GM12873 (cell line): ENCODE results near the gene DHX36.

Experiments
- TF ChIP-seq, protein P1 (sequence below): IDR thresholded peaks from 2 replicates; pipeline ENCODE4 v1.5.1; 2012; ENCODE audit warnings: low read depth, mild to moderate bottlenecking, moderate library complexity, low read length, control low read depth; ENCODE audit not compliant: insufficient read depth; ENCODE audit errors: missing control alignments

The DHX36 gene

DNA sequence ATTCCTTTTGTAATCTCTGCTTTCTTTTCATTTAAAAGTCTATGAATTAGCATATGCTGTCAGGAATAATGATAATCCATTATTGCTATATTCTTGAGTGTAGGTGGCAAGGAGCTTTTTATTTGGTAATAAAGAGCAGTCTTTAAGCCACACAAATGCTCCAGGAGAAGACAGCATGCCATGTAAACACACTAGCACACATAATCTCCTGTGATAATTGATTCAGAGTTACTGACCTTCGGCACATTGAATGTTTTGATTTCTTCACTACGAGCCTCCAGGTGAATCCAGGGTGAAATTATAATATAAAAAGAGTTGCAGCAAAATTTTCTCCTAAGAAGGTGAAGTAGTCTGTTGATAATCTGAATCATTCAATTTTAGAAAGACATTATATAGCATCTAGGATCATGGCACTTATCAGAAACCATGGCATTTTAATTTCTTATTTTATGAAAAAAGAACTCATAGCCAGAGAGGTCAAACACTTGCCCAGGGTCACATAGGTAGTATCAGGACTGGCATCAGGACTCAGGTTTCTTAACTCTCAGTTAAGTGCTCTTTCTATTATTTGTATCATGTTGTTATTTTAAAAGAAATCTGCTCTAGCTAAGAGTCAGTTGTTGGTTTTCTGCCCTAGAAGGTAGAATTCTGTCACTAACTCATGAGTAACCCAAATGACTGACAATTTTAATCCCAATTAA lies 21.3 kb upstream of the DHX36 start:
- TF ChIP-seq, protein P1, sequence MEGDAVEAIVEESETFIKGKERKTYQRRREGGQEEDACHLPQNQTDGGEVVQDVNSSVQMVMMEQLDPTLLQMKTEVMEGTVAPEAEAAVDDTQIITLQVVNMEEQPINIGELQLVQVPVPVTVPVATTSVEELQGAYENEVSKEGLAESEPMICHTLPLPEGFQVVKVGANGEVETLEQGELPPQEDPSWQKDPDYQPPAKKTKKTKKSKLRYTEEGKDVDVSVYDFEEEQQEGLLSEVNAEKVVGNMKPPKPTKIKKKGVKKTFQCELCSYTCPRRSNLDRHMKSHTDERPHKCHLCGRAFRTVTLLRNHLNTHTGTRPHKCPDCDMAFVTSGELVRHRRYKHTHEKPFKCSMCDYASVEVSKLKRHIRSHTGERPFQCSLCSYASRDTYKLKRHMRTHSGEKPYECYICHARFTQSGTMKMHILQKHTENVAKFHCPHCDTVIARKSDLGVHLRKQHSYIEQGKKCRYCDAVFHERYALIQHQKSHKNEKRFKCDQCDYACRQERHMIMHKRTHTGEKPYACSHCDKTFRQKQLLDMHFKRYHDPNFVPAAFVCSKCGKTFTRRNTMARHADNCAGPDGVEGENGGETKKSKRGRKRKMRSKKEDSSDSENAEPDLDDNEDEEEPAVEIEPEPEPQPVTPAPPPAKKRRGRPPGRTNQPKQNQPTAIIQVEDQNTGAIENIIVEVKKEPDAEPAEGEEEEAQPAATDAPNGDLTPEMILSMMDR: no peak

DNA sequence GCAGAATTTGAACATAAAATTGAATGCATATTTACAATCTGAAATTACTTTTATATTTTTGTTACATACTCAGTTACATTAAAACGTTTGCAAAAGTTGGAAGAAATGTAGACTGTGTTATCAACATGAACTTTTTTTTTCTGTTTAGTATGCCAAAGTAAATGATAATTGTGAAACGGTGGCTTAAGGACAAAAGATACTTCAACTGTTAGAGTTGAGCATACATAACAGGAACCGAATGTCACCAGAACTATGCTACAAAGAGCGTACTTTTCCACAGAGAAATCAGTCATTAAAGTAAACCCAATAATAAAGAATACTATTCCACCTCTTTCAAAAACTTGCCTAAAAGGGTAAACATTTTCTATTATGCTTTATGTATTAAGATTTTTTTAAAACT lies 14.3 kb upstream of the DHX36 start:
- TF ChIP-seq, protein P1: no peak

DNA sequence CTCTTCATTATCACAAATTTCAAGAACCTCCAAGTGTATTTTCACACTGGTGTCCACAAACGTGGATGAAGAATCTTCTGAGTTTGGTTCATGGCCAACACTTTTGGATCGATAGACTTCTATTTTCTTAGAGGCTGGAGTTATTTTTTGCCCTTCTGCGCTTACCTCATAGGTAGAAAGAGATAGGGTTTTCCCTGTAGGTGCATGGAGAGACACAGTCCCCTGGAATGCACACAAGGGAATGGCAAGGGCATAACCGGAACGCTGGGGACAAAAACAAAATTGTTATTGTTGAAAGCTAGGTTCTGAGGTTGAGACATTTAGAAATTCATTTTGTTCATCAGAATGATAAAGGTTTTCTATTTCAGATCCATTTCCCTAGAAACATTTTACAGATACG lies 13.7 kb upstream of the DHX36 start:
- TF ChIP-seq, protein P1: no peak

DNA sequence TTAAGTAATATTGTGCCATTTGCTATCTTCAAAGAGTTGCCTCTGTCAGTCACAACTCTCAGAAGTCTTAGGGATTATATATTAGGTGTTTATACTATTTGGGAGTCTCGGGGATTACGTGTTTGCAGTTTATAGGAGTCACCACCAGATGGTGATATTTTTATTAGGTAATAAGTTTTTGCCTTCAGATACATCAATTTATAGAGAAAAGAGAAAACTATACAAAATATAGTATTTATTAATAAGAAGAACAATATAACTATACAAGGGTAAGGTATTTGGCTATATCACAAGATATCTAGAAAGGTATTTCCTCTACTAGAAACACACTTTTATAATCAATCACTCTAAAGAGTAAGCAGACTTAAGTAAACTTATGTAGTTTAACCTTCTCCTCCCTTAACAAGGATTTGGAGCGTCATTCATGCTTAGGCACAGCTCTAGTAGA lies 10.7 kb upstream of the DHX36 start:
- TF ChIP-seq, protein P1: peak; percentile 33

DNA sequence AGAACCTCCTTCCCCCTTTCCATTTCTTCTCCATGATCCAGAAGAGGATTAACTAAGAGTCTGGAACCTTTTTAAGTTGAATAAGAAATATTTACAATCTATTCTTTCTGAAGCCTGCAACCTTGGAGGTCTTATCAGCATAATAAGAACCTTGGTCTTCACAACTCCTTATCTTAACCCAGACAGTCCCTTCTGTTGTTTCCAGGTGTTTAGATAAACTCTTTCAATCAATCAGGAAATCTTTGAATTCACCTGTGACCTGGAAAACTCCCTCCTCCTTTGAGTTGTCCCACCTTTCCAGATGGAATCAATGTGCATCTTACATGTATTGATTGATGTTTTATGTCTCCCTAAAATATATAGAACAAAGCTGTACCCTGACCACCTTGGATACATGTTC lies 3.6 kb upstream of the DHX36 start:
- TF ChIP-seq, protein P1: no peak

DNA sequence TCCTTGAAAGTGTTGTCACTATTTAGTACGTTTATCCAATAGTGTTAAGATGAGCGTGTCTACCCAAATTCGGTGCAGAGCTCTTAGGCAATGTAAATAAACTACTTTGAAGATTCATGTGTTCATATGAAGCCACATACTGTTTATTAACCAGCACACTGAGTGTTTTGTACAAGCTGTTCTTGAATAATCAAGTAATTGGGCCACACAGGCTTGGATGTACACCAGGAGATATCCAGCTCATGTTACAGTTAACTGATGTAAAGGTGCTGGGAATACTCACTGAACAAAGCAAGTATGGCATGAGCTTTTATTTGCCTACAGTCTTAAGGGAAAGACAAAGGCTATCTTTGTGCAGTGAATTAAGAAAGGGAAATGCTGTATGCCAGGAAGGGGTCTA lies 632 bp upstream of the DHX36 start:
- TF ChIP-seq, protein P1: no peak

DNA sequence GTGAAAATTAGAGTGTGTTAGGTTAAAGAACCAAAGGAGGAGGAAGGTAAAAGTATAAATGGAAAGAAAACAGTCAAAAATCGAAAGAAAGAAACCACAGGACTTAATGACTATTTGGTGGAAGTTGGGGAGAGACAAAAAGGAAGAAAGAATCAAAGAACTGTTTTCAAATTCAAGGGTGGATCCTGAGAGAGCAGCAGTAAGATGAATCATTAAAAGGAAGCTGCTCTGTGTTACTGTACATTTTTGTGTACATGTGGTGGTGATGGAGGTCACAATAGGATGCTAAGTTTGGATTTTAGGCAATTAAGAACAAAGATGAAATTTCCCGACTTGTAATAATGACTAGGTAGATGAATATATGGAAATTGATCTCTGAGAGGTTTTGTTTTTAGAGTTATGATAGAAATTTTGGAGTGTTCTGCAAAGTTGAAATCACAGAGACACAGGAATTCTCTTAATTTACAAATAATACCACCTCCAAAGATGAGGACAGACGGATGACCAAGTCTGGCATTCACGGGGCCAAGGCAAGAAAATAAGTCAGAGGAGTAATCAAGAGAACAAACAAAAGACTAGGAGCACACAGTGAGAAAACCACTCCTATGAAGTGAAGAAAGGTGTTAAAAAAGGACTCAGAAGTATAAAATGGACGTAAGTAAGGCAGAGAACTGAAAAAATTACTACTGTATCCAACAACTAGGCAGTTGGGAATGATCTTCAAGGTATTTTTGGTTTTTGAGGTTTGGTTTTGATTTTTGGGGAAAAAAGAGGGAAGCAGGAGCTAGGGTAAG lies 7.1 kb downstream of the DHX36 start:
- TF ChIP-seq, protein P1: no peak
